Smooth muscle cell of the brain vasculature (primary cell): ENCODE results near the gene ZDHHC18.
"Not testable (repeated sequence)": the region's sequence is repeated elsewhere in the genome, so short reads cannot be mapped to it uniquely, and the experiment has no call there.

Experiments
- DNase-seq: peaks from one replicate; pipeline ENCODE4 v3.0.0-alpha.2; 2012; ENCODE audit warnings: low read depth, low spot score

ZDHHC18 gene

DNA sequence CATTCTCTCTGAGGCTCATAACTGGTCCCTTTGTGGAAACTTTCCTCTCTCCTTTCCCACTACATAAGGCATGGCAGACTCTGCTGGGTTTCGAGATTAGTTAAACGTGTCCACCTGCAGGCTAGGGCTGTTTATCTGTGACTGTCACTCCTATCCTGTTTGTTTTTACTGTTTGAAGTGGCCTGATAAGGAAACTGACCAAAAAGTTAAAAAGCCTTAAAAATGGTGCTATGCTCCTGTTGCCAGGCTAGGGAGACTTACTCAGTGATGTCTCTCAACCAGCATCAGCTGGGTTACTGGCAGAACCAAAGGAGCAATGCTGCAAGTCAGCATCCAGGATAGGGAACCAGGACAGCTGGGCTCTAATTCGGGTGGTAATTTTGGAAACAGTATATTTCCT is 34.9 kb upstream of the ZDHHC18 start:
- DNase-seq = no peak

DNA sequence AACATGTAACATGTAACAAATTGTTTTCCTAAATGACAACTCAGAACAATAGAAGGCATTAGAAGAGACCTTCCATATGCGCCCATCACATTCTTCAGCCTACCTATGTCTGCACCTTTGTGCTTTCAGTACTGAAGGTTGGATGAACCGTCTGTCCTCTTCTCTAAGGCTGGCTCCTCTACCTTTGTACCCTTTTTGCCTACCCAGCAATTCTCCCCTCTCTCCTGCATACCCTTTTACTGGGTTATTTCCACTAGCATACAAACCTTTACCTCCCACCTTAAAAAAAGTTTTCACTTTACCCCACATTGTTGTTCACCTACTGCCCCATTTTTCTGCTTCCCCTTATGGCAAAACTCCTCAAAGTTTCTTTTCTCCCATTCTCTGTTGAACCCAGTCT is 33.6 kb upstream of the ZDHHC18 start:
- DNase-seq = no peak

DNA sequence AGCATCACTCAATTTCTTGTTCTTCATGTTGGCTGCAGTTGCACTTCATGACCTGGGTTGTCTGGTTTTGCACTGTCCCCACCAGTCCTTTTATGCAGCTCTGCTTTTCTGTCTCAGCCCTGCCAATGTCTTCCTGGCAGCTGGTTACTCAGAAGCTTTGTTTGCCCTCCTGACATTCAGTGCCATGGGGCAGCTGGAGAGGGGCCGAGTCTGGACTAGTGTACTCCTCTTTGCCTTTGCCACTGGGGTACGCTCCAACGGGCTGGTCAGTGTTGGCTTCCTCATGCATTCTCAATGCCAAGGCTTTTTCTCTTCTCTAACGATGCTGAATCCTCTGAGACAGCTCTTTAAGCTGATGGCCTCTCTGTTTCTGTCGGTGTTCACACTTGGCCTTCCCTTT is 32.1 kb upstream of the ZDHHC18 start:
- DNase-seq = no peak

DNA sequence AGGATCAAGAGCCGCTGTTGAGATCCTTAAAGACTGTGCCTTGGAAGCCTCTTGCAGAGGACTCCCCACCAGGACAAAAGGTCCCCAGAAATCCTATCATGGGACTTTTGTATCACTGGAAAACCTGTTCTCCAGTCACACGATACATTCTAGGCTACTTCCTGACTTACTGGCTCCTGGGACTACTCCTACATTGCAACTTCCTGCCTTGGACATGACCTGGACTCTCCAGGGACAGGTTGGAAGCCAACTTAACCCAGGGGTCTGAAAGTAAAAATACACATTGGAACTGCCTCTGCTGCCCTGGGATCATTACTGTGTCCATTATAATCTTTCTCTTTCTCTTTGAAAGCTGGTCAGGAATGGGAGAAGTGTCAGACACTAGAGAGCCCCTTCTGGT is 28.9 kb upstream of the ZDHHC18 start:
- DNase-seq = no peak

DNA sequence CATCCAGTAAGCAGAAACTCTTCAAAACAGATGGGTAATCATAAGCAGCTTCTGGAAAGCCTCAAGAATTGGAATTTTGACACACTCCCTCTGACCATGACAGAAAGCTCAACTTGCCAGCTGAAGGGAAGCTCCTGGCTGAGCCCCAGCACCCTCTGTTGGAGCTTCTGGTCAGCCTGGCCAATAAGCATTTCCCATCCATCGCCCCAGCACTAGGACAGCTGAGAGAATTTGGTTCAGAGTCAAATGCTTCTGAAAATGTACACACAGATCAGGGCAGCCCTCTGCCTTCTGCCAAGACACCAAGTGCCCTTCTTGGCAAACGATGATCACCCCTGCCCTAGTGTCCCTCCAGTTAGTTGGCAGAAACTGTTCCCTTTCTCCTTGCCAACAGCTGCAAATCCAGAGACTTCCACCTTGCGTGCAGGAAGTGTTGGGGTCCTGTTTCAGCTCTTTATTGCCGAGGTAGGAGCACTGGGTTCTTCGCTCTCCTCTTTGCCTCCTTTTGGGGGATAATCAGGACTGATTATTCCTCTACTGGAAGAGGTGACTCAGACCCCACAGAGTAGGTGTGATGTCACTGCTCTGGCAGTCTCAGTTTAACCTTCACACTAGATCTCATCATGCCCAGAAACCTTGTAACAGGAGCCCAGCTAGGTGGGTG is 26.9 kb upstream of the ZDHHC18 start:
- DNase-seq = no peak

DNA sequence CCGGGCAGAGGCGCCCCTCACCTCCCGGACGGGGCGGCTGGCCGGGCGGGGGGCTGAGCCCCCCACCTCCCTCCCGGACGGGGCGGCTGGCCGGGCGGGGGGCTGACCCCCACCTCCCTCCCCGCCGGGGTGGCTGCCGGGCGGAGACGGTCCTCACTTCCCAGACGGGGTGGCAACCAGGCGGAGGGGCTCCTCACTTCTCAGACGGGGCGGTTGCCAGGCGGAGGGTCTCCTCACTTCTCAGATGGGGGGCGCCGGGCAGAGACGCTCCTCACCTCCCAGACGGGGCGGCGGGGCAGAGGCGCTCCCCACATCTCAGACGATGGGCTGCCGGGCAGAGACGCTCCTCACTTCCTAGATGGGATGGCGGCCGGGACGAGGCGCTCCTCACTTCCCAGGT is 22.6 kb upstream of the ZDHHC18 start:
- not testable (repeated sequence) for DNase-seq

DNA sequence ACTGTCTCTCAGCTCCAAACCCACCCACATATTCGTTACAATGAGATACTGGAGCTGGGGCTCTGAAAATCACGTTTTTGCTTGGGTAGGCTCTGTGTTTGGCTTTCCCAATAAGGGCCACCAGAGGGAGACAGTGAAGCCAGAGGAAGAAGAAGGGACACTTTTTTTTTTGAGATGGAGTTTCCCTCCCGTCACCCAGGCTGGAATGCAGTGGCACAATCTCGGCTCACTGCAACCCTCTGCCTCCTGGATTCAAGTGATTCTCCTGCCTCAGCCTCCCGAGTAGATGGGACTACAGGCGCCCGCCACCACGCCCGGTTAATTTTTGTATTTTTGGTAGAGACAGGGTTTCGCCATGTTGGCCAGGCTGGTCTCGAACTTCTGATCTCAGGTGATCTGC is 16.4 kb upstream of the ZDHHC18 start:
- not testable (repeated sequence) for DNase-seq

DNA sequence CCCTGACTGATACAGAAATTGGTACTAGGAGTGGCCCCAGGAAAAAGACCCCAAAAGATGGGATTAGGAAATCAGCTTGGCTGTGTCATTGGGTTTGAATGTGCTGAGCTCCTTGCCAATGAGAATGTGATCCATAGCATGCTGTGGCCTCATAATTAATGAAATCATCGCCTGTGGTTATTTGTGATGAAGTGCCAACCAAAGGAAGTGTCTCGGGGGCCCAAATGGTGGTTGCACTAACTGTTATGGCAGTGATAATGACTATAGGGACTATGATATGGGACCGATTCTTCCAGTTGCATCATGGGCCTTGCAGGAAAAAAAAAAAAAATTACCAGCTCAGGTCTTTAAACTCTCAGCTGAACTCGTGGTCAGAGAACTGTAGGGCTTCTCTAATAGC is 15.4 kb upstream of the ZDHHC18 start:
- DNase-seq = no peak

DNA sequence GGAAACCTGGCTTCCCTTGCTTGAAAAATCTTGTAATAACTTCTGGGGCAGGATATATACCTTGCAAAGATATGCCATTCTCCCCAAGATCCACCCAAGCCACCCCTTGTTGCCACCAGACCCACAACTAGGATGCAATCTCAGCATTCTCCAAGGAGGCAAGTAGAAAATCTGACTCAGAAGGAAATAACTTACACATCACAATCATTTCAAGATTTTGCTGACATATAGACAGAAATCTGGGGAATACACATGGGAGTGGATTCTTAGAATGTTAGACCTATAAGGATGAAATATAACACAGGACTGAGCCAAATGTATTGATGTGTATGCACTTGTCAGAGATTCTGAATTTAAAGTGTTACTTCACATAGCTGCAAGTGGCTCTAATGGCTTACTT is 14.8 kb upstream of the ZDHHC18 start:
- no peak for DNase-seq

DNA sequence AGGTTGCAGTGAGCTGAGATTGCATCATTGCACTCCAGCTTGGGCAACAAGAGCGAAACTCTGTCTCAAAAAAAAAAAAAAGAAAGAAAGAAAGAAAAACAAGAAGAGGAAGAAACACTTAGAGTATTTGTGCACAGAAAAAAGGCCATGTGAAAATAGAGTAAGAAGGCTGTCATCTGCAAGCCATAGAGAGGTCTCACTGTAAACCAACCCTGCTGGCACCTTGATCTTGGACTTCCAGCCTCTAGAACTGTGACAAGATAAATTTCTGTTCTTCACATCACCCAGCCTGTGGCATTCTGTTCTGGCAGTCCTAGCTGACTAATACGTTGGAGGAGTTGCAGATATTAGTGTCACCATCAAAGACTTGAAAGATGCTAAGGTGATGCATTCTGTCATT is 12.1 kb upstream of the ZDHHC18 start:
- DNase-seq = no peak

DNA sequence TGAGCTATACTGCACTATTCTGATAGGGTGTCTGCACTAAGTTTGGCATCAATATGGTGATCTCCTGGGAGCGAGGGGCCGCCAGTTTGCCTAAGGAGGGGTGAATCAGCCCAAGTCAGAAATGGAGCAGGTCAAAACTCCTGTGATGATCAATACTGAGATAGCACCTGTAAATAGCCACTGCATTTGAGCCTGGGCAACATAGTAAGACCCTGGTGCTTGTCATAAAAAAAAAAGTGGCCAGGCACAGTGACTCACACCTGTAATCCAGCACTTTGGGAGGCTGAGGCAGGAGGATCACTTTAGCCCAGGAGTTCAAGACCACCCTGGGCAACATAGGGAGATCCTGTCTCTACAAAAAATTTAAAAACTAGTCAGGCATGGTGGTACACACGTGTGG is 11.6 kb upstream of the ZDHHC18 start:
- no peak for DNase-seq

DNA sequence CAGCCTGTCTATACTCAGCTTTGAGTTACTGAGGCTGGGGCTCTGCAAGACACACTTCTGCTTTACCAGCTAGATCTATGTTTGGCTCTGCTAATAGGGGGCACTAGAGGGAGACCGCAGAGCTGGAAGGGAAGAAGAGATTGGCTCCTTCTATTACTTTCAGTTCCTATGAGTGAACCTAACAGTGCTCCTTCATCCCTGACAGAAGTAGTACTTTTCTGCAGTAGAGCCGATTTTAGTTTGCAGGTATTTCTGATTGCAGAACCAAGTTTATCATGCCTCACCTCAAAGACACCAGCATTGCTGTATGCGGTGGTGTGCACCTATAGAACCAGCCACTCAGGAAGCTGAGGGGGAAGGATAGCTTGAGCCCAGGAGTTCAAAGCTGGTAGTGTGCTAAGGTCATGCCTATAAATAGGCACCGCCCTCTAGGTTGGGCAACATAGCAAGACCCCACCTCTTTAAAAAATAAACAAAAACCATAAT is 5.7 kb upstream of the ZDHHC18 start:
- no peak for DNase-seq

DNA sequence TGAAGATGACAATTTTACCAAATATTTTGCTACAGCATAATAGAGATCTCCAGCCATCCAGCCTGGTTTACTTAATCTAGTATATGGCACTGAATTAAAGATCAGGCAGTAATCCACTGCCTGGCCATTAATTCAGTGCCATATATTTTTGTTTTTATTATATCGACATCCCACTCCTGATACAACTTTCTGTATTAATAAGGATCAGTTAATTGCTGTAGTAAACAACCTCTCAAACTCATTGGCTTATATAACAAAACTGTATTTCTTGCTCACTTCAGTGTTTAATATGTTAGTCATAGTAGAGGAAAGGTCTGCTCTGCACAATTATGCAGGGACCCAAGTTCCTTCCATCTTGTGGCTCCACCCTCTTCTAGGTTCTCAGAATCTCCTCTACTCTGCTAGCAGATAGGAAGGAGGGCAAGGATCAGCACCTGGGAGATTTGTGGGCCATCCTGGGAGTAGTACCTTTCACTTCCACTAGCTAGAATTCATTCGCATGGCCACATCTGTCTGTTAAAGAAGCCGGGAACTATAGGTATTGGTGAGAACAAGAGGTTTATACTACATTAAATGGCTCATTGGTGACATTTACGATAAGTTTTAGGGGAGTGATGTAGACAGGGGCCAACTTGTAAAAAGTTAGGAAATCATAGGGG is 3.6 kb upstream of the ZDHHC18 start:
- DNase-seq = no peak

DNA sequence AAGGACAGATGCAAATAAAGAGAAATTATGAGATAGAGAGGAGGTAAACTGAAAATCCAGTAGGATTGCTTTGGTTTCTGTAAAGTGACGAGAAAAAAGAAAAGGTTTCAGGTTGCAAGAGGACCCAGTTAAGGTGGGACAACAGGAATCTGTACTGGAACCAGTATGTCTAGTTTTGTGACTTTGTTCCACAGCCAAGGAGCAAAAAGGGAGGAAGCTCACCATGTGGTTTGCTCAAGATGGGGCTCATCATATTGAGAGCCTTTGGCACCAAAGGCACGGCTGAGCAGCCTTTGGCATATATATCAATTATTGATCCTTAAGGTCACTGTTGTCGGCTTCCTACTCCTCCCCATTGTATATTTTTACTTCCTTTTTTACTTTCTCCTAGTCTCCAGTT is 1.8 kb upstream of the ZDHHC18 start:
- DNase-seq = no peak

DNA sequence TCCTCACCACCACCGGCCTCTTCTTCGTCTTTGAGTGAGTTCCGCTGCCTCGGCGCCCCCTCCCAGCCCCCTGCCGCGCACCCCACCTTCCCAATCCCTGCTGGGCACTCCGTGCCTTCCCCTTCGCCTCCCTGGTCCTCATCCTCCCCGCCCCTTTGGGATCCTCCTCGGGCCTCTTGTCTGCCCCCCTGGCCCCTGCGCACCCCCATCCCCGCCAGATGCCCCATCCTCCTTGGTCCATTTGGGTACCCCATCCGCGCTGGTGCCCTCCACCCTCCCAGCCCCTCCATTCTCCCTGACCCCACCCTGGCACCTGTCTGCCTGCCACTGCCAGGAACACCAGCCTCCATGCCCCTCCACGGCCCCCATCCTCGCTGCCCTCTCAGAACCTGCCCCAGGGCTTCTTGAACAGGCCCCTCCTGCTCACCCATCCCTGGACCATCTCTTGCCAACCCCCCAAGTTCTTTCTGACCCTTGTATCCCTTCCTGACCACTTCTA is 667 bp downstream of the ZDHHC18 start:
- DNase-seq = no peak

DNA sequence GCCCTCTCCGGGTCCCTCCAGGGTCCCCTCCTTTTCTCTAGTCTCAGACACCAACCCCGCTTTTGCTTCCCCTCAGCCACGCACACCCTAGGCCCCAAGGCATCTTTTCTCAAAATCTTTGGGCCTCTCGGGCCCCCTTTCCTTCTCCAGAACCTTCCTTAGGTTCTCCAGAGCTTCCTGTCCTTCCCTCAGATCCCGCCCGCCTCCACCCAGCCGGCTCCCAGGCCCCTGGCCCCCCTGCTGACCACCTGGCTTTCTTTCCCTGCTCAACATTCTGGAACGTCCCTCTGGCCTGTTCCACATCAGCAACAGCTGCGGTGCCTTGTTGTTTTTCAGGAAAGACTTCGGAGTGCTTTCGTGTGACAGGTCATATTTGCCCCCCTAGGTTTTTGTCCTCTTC is 1.2 kb downstream of the ZDHHC18 start:
- no peak for DNase-seq

DNA sequence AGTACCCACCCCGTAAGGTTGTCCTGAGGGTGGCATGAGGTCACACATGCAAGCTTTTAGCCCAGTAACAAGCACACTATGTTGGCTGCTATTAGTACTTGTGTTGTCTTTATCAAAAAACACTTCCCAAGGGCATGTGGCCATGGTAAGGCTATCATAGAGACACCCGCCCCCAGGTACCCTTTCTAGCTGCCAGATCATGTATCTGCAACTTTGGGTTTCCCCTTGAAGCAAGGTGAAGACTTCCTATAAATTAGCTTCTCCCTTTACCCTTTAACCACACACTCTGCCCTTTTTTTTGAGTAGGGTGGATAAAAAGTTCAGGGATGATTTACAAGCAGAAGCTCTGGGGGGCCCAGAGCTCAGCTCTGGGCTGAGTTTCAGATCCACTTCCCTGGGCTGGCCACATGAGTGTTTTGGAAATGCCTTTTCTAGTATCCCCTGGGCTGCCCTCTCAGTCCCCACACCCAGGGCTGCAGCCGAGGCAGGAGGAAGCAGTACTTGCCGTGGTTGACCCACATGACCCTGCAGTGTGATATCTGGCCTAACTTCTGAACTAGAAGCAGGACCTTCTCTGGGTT is 2.0 kb downstream of the ZDHHC18 start:
- DNase-seq = no peak

DNA sequence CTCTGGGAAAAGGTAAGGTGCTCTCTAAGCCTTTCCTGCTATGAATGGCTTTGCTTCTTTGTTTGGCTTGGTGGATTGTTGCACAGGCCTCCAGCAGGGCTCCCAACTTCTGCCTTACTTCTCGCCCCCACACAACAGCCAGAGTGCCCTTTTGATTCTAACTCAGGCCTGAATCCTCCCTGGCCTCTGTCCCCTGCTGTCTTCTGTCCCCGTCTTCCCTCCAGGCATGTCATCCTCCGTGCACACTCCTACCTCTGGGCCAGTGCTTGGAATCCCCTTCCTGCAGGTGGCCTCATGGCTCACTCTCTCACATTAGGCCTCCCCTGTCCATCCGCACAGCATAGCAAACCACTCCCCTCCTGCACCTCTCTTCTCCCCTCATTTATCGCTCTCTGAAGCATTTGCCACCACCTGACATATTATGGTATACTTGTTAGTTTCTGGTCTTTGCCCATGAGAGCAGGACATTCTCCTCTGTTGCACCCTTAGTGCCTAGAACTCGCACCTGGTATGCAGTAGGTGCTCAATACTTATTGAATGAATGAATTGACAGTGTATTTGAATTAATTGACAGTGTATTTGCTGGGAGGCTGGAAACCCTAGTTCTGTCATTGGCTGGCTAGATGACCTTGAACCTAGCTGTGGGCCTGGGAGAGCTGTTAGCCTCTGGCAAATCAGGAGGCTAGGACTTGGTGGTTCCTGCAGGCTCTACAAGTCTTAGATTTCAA is 2.9 kb downstream of the ZDHHC18 start:
- no peak for DNase-seq

DNA sequence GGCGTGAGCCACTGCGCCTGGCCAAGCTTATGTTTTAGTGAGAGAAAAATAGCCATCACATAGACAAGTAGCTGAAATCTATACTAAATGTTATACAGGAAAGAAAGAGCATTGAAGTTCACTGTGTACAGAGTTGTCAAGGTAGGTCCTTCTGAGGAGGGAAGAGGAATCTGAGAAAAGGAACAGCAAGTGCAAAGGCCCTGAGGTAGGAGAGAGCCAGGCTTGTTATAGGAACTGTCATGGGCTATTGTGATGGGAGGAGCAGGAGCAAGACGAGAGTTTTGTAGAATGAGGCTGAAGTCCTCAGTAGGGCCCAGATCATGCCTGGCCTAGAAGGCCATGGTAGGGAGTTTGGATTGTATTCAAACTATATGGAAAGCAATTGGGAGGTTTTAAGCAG is 4.6 kb downstream of the ZDHHC18 start:
- DNase-seq = no peak

DNA sequence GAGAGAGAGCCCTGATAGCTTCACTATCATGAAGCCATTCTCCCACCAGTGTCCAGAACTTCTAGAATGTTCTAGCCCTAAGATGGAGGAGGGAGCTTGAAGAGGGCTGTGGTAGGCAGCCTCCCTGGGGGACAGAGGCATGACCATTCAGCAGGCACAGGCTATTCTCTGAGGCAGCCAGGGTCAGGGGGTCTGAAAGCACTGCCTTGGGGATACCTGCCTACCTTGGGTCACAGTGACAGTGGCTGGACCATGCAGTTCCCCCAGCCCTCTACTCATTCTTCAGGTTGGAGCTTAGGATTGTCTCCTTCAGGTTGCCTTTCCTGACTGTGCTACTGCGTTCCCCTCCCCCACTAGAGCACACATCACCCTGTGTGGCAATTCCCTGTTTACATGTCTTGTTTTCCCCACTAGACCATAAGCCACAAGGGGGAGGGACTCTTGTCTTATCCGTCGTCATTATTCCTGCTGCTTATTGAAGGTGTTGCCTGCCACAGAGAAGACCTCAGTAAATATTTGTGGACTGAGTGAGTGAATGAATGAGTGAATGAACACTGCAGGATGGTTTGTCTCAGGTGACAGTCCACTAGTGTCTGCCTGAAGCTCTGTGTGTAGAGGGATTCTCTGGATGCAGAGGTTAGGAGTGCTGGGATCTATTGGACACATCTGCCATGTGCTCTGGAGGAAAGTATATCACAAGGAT is 5.2 kb downstream of the ZDHHC18 start:
- DNase-seq = no peak

DNA sequence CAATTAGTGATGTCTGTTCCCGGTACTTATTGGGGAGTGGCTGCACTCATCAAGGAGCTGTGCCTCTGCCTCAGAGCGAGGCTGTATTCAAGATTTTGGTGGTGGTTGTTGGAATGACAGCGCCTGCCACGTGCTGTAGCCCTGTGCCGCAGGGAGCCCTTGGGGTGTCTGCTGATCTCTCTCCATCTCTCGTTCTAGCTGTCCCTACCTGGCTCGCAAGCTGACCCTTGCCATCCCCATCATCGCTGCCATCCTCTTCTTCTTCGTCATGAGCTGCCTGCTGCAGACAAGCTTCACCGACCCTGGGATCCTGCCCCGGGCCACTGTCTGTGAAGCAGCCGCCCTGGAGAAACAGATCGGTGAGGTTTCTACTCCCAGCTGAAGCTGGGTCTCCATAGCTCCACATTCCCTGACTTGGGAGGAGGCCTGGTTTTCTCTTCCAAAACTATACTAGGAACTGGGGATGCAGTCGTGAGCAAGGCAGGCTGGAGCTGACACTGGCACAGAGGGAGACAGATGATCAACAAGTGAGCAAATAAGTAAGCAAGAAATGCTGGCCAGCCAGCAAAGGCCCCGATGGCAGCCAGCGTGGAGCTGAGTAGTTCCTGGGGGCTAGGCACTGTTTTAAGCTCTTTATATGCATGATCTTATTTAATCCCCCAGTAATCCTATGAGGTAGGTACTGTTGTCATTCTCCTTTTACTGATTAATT is 5.9 kb downstream of the ZDHHC18 start:
- no peak for DNase-seq
